Esophagus muscularis mucosa (tissue), 3 donors: ENCODE data around the gene TIGD3.

Source experiments
- CTCF ChIP-seq, 3 experiments: fragments of 200-600 bp in 2 of 3; fragments of 450-650 bp in 1 of 3; sonication (generic) in 2 of 3; IDR thresholded peaks; one replicate each; pipeline ENCODE4 v1.5.1; 2017 to 2019; ENCODE audit warnings: antibody characterized with exemption in 3 of 3, mild to moderate bottlenecking in 2 of 3, moderate library complexity in 1 of 3
- EP300 ChIP-seq: sonication (generic); formaldehyde crosslinking; IDR thresholded peaks from one replicate; pipeline ENCODE4 v1.6.1; 2017; ENCODE audit warnings: antibody characterized with exemption

- no peak for TF ChIP-seq CTCF (IDR thresholded peaks at IDR 0.05)
- TF ChIP-seq EP300 = no peak
These were observed 21.7 kb downstream of the TIGD3 start for GRCh38 chr11:65376138-65376713.
